ENCODE measurements around the gene KCNIP2. TPM values are rescaled to one million over a fixed set of nuclear protein-coding genes. Genes with fewer than 3 reads are reported as not detected.

The KCNIP2 gene
- total and polyA plus RNA-seq, 2 of the 4 experiments (the other 2 are of a cell fraction) = under 0.01 to 0.87 TPM

DNA sequence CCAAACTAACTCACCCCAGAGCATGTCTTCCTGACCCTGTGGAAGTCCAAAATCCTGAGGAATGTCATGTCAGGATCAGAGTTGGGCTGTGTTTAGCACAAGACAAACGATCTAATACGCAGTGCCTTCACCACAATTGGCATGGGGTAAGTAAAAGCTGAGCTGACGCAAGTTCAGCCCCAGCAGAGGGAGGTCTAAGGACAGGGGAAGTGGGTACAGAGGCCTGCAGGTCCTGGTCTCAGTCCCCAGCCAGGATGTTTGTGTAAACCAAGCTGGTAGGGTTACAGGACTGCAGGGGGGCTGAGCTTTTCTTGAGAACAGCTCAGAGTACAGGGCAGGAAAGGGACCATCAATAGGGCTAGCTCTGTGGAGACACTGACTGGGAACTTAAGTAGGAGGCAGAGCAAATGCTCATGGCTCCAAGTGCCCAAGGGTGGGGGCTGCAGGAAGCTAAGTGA is 5.3 kb upstream of the KCNIP2 start:
- H3K14ac ChIP-seq (replicated peaks; ENCODE audit: low read depth, low read length) = no peak overlapping the region; the same call in 1 of the 2 replicates
- H3K9me3 ChIP-seq (ENCODE audit: control insufficient read depth, insufficient read depth, low read length) = no peaks in the 10 kb centered on the region
- H3K23ac ChIP-seq (ENCODE audit: low read depth, low read length) = no peak overlapping the region; the same call in 1 of the 2 replicates
- H3K4ac ChIP-seq (ENCODE audit: low read depth, low read length) = no peak overlapping the region
- no peak overlapping the region for H3K9ac ChIP-seq (ENCODE audit: low read depth, low read length)
- H2AK5ac ChIP-seq (ENCODE audit: low read depth, low read length) = no peak overlapping the region; the same call in 1 of the 2 replicates
- BruUV-seq (replicated peaks) = no TSS peak
- H2BK20ac ChIP-seq (ENCODE audit: low read depth, low read length) = no peak overlapping the region
- peaks cover 6% of the 10 kb centered on the region; the same call in 1 of the 2 replicates for H3K4me1 ChIP-seq (ENCODE audit: control insufficient read depth, insufficient read depth, low read length)
- intact Hi-C loops (cut with micrococcal nuclease) = no loop called here
- H2AK9ac ChIP-seq (replicated peaks; ENCODE audit: low read depth, low read length, poor library complexity) = peak overlapping the region; percentile 63
- peaks cover 24% of the 10 kb centered on the region; the same call in 1 of the 2 replicates for H4K20me1 ChIP-seq (ENCODE audit: insufficient read depth, low read length)
- H4K5ac ChIP-seq (ENCODE audit: low read depth, low read length) = no peak overlapping the region
- in situ Hi-C loops (cut with MboI; ENCODE audit: low sequenced_read_pairs) = no loop called here
- peaks cover 4% of the 10 kb centered on the region; the same call in 1 of the 2 replicates for H3K36me3 ChIP-seq (ENCODE audit: control insufficient read depth, insufficient read depth, low read length)
- H2BK120ac ChIP-seq (ENCODE audit: low read depth, low read length) = no peak overlapping the region
- H3K4me2 ChIP-seq (ENCODE audit: low read depth, low read length) = no peak overlapping the region
- no peak overlapping the region for H3K56ac ChIP-seq (ENCODE audit: extremely low read depth, insufficient read depth, low read length)
- peaks cover 17% of the 10 kb centered on the region for H3K9me1 ChIP-seq (ENCODE audit: insufficient read depth, low read length)
- H2AFZ ChIP-seq (replicated peaks; ENCODE audit: low read length, poor library complexity) = no peak overlapping the region
- no peak overlapping the region for H3K4me3 ChIP-seq (ENCODE audit: insufficient read depth, low read depth, low read length)
- WGBS, 2 experiments (ENCODE audit: extremely low coverage in 2 of 2, insufficient read length in 1 of 2) = 80% methylated on average over 1 of the region's 3 CpGs; no CpG with 5 or more reads in 1 of the 2 experiments
- POLR2A ChIA-PET (ENCODE audit: unreplicated experiment) = interaction anchor here (1.3 kb wide), 1 partner anchor 161 kb away, joined by 3 read pairs; no protein-coding TSS in a partner anchor
- no peak overlapping the region for H4K91ac ChIP-seq (ENCODE audit: insufficient read depth, low read depth, low read length)
- no peak overlapping the region for H3K18ac ChIP-seq (ENCODE audit: low read depth, low read length)
- H3K79me1 ChIP-seq (ENCODE audit: low read depth in 1 of 2, low read length in 2 of 2) = no peaks in the 10 kb centered on the region; a peak in 1 of 4 replicates
- H3K27ac ChIP-seq (ENCODE audit: insufficient read depth, low read length) = no peak overlapping the region
- H2BK15ac ChIP-seq (ENCODE audit: low read depth, low read length) = no peak overlapping the region
- dilution Hi-C loops (cut with HindIII; ENCODE audit: low sequenced_read_pairs, unreplicated experiment) = no loop called here
- TF ChIP-seq SMC3 (IDR thresholded peaks at IDR 0.05; ENCODE audit: low read depth, low read length) = no peak
- no peak for TF ChIP-seq FOS (IDR thresholded peaks at IDR 0.05; ENCODE audit: low read depth, low read length)
- H3K27me3 ChIP-seq (ENCODE audit: control insufficient read depth, insufficient read depth, low read length) = no peaks in the 10 kb centered on the region
- no peak for DNase-seq
- no peak overlapping the region for H2BK5ac ChIP-seq (ENCODE audit: low read depth, low read length, poor library complexity, severe bottlenecking)
- CTCF ChIA-PET = interaction anchor here (1.1 to 1.5 kb wide), 5 partner anchors 8 to 223 kb away, joined by 3 to 6 read pairs (median 4); no protein-coding TSS in a partner anchor
- peak; percentile 69 for ATAC-seq (ENCODE audit: low read depth)
- no peak overlapping the region for H4K8ac ChIP-seq (ENCODE audit: low read depth in 2 of 2, low read length in 2 of 2)

Measured in IMR-90 (cell line).